NCI-H446 (cell line): ENCODE results near the gene MNS1.
"Not testable (repeated sequence)": the region's sequence is repeated elsewhere in the genome, so short reads cannot be mapped to it uniquely, and the experiment has no call there.

Experiments used
- DNase-seq, 2 experiments: peaks; one replicate each; lab custom pipeline; 2025; lab: John Stamatoyannopoulos, UW

Gene MNS1, protein sequence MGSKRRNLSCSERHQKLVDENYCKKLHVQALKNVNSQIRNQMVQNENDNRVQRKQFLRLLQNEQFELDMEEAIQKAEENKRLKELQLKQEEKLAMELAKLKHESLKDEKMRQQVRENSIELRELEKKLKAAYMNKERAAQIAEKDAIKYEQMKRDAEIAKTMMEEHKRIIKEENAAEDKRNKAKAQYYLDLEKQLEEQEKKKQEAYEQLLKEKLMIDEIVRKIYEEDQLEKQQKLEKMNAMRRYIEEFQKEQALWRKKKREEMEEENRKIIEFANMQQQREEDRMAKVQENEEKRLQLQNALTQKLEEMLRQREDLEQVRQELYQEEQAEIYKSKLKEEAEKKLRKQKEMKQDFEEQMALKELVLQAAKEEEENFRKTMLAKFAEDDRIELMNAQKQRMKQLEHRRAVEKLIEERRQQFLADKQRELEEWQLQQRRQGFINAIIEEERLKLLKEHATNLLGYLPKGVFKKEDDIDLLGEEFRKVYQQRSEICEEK

DNA sequence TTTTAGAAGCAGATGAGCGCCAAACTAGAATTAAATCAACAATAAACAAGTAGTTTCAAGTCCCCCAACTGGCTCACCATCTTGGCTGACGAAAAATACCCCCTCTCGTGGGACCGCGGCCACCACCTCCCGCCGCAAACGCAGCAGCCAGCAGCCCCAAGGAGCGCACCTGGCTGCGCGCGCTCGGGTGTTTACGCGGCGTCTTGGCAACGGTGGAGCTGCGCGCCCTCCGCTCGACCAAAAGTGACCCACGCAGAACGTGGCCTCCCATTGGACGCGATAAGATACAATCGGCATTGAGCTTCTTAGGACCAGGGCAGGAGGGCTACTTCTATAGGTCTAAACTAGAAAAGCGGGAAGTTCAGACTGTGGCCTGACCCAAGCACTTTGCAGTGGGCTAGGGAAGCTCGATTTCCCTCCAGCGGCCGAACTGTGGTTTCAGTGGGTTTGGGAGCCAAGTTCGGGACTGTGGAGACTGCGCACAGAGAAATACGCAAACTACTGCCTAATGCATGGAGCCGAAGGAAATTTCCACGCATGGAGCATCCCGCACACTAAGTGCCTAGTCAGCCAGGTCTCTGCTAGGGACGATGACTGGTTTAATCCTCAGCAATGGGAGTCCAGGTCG lies at the start of gene MNS1:
Gene MNS1 (minus strand): TSS at position 245 of the 628 bp plus-strand sequence. CDS start 165 bp downstream, at position 80.
- peak; percentile 81 to 96 for DNase-seq

DNA sequence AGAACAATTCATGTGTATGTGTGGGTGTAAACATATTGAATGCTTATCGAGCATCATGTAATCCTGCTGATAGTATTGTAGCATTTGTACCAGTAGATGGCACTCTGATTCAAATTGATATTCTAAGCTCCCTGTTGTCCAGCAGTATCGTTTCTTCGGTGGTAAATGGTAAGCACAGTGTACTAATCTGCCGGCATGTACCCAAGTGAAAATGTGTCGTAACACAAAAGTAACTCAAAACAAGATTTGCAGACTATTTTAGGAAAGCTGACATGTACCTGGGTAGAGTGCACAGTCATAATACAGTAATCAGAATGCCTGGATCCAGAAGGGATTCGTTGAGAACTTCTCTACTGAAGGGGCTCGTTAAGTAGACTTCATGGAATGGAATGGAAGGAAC lies 31.7 kb upstream of the MNS1 start:
- peak; percentile 60 to 77 for DNase-seq

- no peak for DNase-seq
These were observed 30.6 kb upstream of the MNS1 start for GRCh38 chr15:56495533-56495932.

GRCh38 chr15:56495053-56495452 lies 30.1 kb upstream of the MNS1 start:
- no peak for DNase-seq

GRCh38 chr15:56492791-56493555 lies 28.0 kb upstream of the MNS1 start:
- no peak for DNase-seq

DNA sequence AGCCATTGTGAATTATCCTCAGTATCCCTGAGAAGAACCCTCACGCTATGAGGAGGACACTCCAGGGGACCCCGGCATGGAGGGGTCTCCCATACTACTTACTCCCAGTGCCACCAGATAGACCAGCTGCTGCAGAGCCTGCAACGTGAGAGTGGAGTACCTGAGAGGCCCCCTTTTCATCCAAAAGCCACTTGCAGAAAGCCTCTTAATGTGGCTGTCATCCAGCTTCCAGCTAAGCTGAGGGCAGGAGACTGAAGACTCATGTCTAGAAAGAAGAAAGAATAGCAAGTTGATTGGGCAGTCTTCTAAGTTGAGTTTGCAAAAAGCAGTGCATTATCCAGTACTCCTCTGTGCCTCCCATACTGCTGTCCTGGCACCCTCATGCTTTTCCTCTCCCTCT lies 27.3 kb upstream of the MNS1 start:
- no peak for DNase-seq

DNA sequence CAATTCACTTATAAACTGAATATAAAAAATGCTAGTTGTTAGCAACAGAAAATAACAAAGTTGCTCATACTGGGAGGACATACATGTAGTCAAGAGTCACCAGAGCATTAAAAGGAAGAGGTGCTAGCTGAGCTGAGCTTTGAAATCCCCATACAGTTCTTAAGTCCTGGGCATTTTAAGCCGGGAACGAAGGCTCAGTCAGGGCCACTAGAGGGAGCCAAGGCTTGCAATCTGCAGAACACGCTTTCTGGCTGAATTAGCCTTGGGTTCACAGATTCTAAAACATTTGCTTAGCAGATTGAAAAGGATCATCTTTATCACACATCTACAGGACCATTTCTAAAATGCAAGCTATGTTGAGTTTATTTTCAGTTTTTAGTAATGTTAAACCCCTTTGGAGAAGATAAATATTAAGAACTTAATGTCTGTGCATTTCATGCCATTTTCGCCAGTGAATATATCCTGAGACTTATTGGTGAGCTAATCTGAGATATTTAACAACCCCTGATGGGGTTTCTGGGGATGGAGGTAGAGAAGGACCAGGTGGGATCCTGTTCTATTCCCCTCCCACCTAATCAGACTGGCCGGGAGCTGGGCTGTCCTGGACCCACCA lies 26.3 kb upstream of the MNS1 start:
- DNase-seq = peak; percentile 50 to 80

DNA sequence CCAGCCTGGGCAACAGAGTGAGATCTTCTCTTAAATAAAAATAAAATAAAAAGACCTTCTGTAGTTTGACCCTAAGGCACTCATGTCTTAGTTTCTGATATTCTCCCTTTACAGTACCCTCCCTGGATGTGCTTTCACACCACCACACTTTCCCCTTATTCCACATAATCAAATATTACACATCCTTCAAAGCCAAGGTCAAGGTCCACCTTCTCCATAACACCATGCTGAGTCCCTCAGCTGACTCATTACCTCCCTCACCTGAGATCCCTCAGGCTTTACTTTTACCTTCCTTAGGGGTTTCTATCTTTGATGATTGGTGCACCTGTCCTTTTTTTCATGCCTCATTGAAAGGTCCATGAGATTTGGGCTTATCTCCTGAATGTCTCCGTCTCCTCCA lies 25.5 kb upstream of the MNS1 start:
- no peak for DNase-seq

- not testable (repeated sequence) for DNase-seq
These were observed 21.3 kb upstream of the MNS1 start for GRCh38 chr15:56486206-56486605.

- not testable (repeated sequence) for DNase-seq
These were observed 20.5 kb upstream of the MNS1 start for GRCh38 chr15:56485426-56485825.

GRCh38 chr15:56484287-56484686 lies 19.4 kb upstream of the MNS1 start:
- DNase-seq = no peak

GRCh38 chr15:56475351-56475750 lies 10.4 kb upstream of the MNS1 start:
- DNase-seq = no peak

- DNase-seq = no peak
These were observed 8.1 kb upstream of the MNS1 start for GRCh38 chr15:56473017-56473416.

DNA sequence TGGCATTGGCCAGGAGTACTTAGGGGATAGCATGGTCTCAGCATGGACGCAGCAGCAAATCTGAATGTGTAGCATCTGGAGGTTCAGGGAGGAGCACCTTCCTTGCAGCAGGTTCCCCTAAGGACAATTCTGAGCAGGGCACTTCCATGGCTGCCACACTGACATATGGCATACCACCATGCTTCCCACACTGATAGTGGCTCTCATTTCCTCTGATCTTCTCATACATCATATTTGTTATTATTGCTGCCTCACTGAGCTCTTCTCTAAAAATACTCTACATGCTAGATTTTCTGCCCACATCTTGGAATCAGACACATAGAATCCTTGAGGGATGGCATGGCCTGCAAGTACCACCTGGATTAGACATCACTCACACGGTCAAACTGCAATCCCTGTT lies 7.3 kb upstream of the MNS1 start:
- DNase-seq = no peak

- DNase-seq = no peak
These were observed 6.6 kb upstream of the MNS1 start for GRCh38 chr15:56471440-56472069.

DNA sequence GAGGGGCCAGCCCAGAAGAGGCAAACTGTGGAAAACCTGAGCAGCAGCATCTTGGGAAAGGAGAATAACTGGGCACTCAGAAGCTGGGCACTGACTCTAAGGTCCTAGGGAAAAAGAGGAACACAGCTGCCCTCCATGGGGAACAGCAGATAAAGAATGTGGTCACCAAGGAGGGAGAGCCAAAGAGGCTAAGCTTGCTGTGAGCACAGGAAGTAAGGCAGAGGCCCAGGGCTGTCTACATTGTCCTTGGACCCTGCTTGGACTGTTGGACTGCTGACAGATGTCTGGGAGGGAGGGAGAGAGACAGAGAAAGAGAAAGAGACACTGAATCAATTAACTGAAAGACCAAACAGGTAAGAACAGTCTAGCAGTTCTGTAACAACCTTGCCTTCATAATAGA lies 4.5 kb upstream of the MNS1 start:
- no peak for DNase-seq

GRCh38 chr15:56468401-56468800 lies 3.5 kb upstream of the MNS1 start:
- DNase-seq = no peak

- DNase-seq = no peak
These were observed 2.7 kb upstream of the MNS1 start for GRCh38 chr15:56467616-56468015.

GRCh38 chr15:56460947-56461346 lies 4.0 kb downstream of the MNS1 start:
- no peak for DNase-seq

DNA sequence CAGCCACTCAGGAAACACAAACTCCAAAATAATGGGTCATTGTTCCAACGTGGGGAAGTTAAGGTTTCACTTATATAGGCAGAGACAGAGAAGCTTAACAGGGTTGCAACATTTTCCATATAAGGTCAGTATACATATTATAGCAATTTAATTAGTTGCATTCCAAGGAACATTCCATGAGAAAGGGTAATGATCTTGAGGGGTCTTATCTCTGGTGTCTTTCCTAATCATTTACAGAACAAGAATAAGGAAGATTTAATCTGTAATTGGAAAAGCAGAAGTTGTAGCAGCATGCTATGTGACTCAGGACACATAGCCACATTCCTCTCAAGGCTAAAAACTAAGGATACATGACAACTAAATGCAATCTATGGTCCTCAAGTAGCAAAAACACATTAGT lies 4.9 kb downstream of the MNS1 start:
- DNase-seq = no peak

DNA sequence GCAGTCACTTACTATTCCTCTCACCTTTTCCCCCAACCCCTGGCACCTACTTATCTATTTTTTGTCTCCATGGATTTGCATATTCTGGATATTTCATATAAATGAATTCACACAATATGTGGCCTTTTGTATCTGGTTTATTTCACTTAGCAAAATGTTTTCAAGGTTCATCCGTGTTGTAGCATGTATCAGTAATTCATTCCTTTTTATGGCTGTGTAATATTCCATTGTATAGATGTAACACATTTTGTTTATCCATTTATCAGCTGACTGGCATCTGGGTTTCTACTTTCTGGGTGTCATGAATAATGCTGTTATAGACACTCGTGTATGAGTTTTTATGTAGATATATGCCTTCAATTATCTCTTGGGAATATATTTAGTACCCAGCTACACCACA lies 5.8 kb downstream of the MNS1 start:
- DNase-seq = no peak

GRCh38 chr15:56456229-56456628 lies 8.7 kb downstream of the MNS1 start:
- no peak for DNase-seq
